HG03103 (cell line): ENCODE results near the gene KCTD1.
A peak's percentile ranks its signal among the peaks of the same experiment; 100 is the strongest.

ENCODE experiments used
- ATAC-seq: cut with Tn5 transposase; IDR thresholded peaks from one replicate; pipeline ENCODE4 v1.9.1; 2021; ENCODE audit warnings: low read depth; ENCODE audit not compliant: unreplicated experiment

KCTD1 gene

DNA sequence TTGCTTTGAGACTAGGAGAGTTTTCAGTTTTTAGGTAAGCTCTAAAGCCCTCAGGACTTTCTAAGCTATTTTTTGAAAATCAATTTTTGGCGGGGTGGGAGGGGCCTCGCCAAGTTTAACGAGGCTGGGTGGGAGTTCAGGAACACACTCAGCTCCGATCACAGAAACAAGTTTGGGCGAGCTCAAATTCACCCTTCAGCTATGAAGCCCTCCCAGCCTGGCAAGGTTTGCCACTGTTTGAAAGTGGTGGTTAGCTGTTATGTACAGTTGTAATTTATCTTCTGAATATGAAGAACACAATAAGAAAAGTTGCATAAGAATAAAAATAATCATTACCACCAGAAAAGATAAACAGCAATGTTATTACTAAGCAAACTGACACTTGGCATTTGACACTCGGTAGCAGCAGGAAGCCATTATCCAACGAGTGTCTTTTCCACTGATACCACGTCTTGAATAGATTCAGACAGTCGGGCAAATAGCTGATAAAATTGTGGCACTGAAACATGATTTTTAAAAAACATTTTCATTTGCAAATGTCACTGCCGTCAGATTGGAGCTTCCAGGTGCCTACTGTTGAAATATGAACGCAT lies 59.8 kb downstream of the KCTD1 start:
- no peak for ATAC-seq

DNA sequence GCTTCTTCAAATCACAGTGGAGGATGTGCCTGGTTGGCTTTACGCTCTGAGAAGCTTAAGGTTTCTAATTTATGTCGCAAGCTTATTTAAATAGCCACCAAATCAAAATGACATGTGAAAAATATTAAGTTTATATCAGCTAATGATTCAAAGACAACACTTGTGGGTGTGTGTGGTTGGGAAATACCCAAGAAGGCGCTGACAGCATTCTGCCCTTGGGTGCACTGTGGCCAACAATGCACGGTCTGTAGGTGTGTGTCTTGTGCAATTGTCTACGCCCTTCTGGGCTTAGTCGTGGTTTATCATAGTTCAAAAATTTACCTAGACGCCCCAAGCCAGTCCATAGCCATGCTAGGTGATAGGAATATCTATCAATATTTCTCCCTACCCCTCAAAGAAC lies 60.9 kb downstream of the KCTD1 start:
- peak; percentile 73 for ATAC-seq

DNA sequence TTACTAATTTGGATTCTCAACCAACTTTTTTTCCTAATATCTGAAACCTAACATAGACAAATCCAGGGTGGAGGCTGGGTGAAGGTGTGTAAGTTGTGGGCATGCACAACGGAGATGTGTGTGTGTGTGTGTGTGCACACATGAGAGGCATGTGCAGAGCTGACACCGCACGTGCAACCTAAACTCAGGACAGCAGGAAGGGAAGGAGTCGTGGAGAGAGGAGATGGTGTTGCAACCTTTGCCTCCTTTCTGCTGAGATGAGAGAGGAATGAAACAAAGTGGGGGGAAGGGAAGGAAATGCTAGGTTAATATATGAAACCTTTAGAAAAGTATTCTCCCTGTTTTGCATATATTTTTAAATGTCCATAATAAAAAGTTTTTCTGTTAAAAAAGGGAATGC lies 64.7 kb downstream of the KCTD1 start:
- no peak for ATAC-seq

DNA sequence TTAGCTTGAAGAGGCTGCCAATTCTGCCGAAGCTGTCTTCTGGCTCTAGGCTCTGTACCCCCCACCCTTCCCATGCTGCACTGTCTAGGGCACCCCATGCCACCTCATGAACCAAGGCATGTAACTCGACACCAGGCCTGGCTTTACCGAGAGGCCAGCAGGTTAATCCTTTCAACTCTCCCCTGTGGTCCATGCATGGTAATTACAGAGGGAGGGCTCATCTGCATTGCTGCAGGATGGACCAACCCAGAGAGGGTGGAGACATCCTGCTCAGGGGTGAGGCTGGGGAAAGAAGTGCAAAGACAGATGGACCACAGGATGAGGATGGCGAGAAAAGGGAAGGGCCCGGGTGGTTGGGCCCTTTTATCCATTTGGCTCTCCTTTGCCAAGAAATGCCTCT lies 65.8 kb downstream of the KCTD1 start:
- ATAC-seq, result no peak

DNA sequence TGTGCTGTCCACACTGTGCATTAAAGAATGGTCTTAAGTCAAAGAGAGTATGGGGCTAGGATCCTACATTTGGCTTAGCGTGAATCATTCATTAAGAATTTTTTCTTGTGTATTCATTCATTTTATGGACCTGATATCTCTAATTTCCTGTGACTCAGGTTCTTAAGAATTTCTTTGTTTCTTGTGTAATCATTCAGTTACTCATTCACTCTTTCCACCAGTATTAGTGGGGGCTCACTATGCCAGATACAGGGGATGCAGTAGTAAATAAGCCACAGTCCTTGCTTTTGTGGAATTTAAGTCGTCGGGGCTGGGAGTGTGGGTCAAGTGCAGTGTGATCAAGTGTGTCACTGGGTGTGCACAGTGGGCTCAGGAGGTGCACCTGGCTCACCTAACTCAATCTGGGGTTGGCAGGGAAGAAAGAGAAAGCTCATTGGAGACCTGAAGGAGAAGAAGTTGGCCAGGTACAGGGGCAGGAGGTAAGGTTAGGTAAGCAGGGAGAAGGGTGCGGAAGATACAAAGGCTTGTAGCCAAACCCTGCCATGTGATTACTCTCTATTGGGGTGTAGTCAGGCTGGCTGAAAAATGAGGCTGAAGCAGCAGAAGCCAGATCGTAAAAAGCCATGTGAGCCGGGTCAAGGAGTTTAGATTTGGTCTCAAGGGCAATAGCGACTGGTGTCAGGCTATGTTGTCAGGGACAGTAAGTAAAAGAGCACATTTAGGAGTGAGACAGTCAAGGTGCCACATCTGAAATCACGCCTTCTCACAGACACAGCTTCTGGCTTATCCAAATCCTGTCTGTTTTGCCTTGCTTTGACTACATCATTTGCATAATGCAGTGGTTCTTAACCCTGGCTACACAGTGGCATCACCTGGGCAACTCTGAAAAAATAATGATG lies 67.2 kb downstream of the KCTD1 start:
- ATAC-seq, result no peak

DNA sequence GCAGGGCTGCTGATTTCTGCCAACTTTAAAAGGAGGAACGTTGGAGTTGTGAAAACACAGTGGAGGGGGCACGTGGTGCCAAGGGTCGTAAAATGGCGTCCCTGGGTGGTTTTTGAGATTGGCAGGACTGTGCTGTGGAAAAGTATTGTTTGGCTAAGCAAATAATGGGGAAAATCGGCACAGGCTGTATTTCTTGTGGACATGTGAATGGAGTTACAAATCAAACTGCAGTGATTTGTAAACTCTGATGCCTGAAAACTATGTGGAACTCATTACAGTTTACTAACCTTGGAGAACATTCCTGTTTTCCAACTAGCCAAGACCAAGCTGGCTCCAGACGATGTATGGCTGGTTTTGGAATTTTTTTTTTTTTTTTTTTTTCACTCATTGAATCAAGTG lies 68.7 kb downstream of the KCTD1 start:
- no peak for ATAC-seq

DNA sequence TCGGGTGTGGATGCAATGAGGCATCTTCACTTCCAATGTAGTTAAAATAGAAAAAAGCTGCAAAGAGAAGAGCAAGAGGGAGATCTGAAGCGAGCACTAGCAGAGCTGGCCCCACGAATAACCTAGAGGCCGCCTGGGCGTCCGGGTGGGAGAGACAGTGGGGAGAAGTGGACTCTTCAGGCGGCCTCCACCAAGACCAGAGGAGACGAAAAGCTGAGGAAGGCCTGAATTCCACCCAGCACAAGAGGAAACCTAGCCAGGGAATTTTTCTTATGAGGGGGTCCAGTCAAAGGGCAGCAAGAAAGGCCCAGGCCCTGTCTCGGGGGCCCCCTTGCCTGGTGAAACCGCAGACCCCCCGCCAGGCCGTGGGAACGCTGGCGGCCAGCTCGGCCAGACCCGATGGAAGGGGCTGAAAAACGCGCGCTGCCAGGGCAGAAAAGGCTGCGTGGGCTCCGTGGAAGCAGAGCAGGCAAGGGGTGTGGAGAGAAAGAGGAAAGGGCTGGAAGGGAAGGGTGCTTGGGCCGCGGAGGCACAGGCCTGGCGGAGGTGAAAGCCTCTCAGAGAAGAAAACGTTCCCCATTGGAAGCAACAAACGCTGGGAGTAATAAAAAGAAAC lies 69.2 kb downstream of the KCTD1 start:
- no peak for ATAC-seq

DNA sequence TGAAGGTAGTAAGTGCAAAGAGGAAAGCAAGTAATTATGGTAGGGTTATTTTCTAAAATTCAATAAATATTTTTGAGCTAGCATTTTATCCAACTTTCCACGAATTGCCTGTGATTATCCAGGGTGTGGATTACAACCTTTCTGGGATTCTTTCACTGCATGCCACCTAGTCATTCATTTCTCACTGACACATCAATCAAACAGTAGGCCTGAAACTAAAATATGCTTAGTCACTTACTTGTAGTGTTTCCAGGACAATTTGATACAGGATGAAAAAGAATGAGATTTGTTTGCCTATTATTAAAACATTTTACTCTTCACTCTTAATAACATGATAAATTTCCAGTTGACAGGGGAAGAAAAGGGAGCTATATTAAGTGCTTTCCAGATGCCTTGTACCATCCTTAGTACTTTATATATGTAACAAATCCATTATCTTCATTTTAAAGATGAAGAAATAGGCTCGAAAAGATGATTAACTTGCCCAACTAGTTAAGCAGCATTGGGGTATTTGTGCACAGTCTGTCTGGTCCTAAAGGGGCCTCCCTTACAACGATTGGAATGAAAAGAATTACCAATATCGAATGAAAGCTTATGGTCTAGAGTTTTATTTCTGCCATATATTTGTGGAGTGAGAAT lies 70.4 kb downstream of the KCTD1 start:
- no peak for ATAC-seq

DNA sequence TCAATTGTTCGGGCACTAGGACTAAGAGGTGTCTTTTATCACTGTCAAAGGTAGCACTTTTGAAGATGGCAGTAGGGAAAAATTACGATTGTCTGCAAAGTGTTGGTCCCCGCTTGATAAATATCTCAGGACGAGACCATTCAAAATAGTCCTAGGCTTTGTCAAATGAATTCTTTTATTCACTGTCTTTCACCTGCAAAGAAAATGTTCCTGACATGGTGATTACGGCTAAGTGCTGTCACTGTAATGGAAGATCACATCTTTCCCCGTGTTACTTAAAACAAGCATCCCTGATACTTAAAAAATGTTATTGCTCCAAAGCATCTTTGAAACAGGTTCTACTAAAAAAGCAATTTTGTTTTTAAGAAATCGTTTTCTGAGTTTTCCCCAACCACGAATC lies 71.7 kb downstream of the KCTD1 start:
- ATAC-seq, result no peak

DNA sequence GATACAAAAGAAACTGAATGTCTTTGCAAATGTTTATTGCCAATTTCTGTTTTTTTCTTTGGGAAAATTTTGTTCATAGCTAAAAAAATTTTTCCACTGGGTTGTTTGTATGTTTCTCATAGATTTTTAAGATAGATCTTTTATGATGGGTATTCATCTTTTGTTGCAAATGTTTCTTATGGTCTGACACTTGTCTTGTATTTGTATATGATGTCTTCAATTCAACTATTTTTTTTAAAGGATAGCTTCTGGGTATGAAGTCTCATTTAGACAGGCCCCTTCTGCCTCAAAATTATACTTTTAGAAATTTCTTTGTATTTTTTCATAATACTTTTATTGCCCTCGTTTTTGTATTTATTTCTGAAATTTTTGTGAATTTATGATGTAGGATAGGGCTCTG lies 73.8 kb downstream of the KCTD1 start:
- ATAC-seq, result no peak

DNA sequence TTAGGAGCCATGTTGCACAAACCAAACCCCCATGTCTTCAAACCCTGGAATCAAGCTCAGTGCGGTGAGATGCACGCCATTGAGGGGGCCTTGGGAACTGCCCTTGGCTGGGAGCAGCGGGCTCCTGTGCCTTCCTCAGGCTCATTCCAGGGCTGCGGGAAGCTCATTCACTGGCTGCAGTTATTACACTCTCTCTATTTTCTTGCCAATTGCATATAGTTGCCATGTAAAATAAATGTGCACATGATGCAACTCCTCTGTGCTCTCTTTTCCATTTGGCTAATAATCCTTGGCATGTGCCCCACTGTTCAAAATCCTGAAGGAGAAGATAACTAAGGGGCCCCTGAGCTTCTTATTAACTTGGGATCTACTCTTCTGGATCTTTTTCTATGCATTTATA lies 74.7 kb downstream of the KCTD1 start:
- no peak for ATAC-seq

DNA sequence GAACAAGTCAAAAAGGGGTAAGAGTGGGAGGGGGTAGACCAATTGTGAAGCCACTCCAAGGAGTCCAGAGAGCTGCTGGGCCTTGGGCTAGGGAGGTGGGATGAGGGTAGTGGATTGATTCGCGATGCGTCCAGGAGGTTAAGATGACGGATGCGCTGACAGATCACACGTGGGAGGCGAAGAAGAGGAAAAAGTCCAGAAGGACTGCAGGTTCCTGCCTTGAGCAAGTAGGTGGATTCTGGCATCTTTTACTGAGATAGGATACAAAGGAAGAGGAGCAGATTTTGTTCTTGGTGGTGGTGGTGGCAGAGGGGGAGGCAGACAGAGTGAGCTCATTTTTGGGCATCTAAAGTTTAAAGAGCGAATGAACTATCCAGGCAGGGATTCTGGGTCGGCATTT lies 76.5 kb downstream of the KCTD1 start:
- ATAC-seq, result no peak

DNA sequence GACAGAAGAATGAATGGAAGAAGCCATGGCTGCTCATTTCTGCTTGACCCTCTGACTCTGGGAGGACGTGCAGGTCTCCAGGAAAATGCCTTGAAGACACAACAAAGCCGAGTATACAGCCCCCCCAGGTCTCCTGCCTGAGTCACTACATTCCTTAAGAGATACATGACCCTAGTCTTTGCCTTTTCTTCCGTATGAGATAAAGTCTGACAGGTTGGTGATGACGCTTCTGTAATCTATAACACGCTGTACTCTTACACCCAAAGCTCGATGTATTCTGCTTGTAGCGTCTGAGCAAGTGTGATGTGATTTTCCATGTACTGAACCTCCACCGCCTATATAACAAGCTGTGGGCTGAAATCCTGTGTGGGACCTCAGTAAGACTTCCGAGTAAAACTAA lies 77.3 kb downstream of the KCTD1 start:
- no peak for ATAC-seq

DNA sequence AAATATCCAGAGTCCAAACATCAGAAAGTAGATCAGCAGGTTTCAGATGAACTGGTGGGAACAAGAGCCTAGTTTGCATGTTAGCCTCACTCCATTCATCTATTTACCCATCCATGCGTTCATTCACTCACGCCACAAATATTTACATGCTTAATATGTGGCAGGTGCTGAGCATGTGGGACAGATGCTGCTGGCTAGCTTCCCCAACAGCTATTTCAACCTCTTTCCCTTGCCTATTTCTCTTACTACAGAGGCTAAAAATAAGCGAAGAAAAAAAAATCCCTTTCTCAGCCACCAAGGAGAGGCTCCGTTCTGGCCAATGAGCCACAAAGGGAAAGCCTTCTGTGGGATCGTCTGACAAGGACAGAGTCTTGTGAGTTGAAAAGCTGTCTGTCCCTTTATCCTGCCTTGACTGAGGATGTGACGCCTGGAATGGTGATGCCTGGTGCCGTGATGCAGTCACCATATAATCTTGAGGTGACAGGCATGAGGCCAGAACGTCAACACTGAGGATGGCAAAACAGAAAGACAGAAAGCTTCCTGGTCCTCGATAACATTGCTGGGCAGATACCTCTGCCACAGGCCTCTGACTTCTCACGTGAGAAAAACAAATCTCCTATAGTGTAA lies 78.2 kb downstream of the KCTD1 start:
- peak; percentile 88 for ATAC-seq

DNA sequence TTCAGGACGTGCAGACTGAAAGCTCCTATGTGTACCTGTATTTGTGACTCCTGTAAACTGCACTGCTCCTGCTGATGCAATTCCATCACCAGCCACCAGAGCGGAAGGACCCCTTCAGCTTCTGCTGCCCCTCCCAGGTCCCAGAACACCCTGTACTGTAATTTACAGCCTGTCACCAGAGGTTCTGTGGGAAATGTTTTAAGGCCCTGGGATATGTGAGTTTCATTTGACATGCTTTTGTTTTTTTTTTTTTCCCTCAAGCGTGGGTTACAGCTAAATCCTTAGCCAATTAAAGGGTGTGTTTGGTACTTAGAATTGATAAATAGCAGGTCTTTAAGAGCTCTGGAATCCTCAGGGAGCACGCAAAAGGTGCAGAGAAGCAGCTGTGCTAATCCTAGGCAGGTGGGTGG lies 79.4 kb downstream of the KCTD1 start:
- ATAC-seq, result peak; percentile 56

DNA sequence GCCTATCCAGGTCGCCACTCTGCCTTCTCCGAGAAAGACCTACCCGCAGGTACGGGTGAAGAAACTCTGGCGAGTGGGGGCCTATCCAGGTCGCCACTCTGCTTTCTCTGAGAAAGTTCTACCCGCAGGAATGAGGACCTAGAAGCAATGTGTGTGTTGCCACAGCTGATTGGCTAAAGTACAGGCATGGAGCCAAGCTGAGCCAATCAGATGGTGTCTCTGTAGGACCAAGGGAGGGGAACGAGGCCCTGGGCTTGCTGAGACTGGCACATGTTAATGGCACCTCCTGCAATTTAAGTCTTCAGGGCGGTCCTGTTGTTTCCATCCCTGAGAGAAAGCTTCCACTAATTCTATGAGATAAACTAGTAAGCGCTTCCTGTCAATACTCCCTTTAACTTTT lies 82.3 kb downstream of the KCTD1 start:
- no peak for ATAC-seq

DNA sequence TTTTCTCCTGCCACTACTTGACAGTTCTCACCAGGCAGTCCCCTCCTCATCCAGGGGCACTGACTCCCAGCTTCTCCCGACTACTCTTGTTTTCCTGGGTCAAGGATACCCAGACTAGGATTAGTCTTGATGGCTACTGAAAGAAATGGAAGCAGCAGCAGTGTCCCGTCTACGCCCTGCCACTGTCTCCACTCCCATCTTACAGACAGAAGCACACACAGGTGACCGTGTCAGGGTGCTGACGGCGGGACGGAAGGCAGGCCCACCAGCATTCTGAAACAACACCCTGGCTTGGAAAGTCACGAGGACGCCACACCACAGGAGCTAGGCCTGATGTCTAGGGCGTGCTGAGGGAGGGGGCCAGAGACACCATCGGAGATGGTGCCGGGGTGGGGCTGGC lies 82.9 kb downstream of the KCTD1 start:
- ATAC-seq, result no peak

DNA sequence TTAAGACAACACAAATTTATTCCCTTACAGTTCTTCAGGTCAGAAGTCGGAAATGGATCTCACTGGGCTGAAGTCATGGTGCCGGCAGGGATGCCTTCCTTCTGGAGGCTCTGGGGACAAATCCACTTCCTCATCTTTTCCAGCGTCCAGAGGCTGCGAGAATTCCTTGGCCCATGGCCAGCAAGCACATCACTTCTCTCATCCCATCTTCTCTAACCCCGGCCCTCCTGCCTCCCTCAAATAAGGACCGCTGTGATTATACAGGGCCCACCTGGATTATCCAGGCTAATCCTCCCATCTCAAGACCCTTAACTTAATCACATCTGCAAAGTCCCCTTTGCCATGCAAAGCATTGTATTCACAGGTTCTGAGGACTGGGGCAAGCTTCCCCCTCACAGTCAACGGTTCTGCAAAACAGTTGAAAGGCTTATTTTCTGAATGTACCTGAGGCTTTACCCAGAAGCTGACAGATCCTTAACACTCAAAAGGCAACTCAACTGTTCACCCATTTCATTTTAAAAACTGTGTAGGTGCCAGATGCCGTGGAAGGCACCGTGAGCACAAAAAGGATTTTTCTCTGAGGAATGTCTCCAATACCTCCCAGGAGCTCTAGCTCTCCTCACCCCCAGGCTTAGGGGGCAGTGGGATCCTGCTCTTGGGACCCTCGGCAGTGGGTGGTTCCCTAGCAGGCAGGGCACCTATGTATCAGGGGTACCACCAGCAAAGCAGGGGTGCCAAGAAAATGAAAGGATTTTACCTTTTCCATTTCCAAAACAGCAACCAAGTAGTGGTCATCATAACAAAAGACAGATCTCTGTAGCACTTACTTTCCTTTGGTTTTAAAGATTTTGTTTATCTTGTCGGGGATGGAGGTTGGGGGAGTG lies 84.0 kb downstream of the KCTD1 start:
- no peak for ATAC-seq

DNA sequence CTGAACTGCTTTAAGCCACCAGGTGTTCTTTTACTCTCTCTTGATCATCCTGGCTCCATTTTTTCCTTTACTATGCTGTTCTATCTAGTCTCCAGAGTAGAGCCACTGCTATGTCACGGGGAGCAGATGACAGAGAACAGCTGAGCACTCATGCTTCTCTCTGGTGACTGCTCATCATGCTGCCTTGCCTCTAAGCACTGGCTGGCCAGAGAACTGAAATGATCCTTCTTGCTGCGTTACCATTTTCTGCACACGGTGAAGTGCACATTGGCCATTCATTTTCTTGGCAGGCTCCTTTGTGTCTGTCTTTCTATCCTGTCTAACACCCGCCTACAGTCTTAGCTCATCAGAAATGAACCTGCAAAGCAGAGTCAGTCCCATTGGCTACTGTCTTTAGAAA lies 86.0 kb downstream of the KCTD1 start:
- no peak for ATAC-seq

DNA sequence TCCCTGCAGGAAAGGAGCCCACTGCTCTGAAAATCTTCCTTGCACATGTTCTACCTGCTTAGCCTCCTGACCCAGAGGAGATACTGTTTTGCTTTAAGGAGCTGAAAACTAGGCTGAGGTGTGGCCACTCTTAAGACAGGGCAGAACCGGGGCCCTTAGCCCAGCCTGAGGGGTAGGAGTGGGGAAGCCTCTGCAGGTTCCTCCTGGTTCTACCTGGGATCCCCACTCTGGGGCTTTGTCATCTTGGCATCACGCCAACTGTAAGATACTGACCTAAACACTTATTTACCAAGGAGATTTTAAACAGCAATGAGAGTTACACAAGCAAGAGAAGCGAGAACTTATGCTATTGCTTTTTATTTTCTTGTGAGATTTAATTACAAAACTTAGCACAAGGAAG lies 86.9 kb downstream of the KCTD1 start:
- ATAC-seq, result no peak
